Neural cell (in vitro differentiated cells): ENCODE results near the gene MAGI1. TPM values are rescaled to one million over a fixed set of nuclear protein-coding genes. Genes with fewer than 3 reads are reported as not detected.

Experiments
- H2AFZ ChIP-seq: fragments of 200-600, 300-800 bp; sonication (generic), shearing (Covaris generic); 2 replicates; pipeline ENCODE4 v1.6.0; 2014; ENCODE audit warnings: low read depth, mild to moderate bottlenecking, antibody characterized with exemption, low read length, moderate library complexity
- H3F3A ChIP-seq: fragments of 200-600 bp; shearing (Covaris generic); 2 replicates; pipeline ENCODE4 v1.6.1; 2016; ENCODE audit warnings: mild to moderate bottlenecking, moderate library complexity, mixed read lengths, antibody characterized with exemption, low read length; ENCODE audit not compliant: insufficient read depth, poor library complexity, severe bottlenecking
- H3K27ac ChIP-seq: fragments of 200-600, 300-800 bp; sonication (generic), shearing (Covaris generic); 2 replicates; pipeline ENCODE4 v1.5.1; 2014; ENCODE audit warnings: mild to moderate bottlenecking, low read length, moderate library complexity
- H3K27me3 ChIP-seq: fragments of 300-800, 200-600 bp; sonication (generic), shearing (Covaris generic); 2 replicates; pipeline ENCODE4 v1.6.0; 2014; ENCODE audit warnings: mild to moderate bottlenecking, low read depth, low read length, moderate library complexity; ENCODE audit not compliant: insufficient read depth
- H3K36me3 ChIP-seq: fragments of 300-800, 200-600 bp; sonication (generic), shearing (Covaris generic); 2 replicates; pipeline ENCODE4 v1.5.1; 2014; ENCODE audit warnings: mild to moderate bottlenecking, antibody characterized with exemption, low read length, moderate library complexity; ENCODE audit not compliant: insufficient read depth
- H3K4me2 ChIP-seq: fragments of 300-800, 200-600 bp; sonication (generic), shearing (Covaris generic); 2 replicates; pipeline ENCODE4 v1.6.0; 2014; ENCODE audit warnings: mild to moderate bottlenecking, low read length
- H3K4me3 ChIP-seq: fragments of 300-800, 200-600 bp; sonication (generic), shearing (Covaris generic); 2 replicates; pipeline ENCODE4 v1.5.1; 2014; ENCODE audit warnings: mild to moderate bottlenecking, low read length, moderate library complexity
- H3K79me2 ChIP-seq: fragments of 200-600 bp; shearing (Covaris generic); replicated peaks from 2 replicates; pipeline ENCODE4 v1.6.0; 2014; ENCODE audit warnings: mild to moderate bottlenecking, low read length, moderate library complexity; ENCODE audit not compliant: insufficient read depth
- H3K9ac ChIP-seq: fragments of 300-800, 200-600 bp; sonication (generic), shearing (Covaris generic); 2 replicates; pipeline ENCODE4 v1.6.1; 2016; ENCODE audit warnings: mild to moderate bottlenecking, low read length, mixed read lengths
- H3K9me2 ChIP-seq: fragments of 200-600 bp; shearing (Covaris generic); 2 replicates; pipeline ENCODE4 v1.6.1; 2016; ENCODE audit warnings: mild to moderate bottlenecking, low read length, mixed read lengths; ENCODE audit not compliant: insufficient read depth
- H3K9me3 ChIP-seq: fragments of 200-600, 300-800 bp; sonication (generic), shearing (Covaris generic); 2 replicates; pipeline ENCODE4 v1.6.1; 2016; ENCODE audit warnings: mild to moderate bottlenecking, mixed run types, low read length, moderate library complexity, mixed read lengths
- H4K20me1 ChIP-seq: fragments of 200-600 bp; shearing (Covaris generic); 2 replicates; pipeline ENCODE4 v1.6.1; 2016; ENCODE audit warnings: mild to moderate bottlenecking, mixed run types; ENCODE audit not compliant: insufficient read depth
- EP300 ChIP-seq: fragments of 450-650 bp; conservative IDR thresholded peaks from 2 replicates; pipeline ENCODE4 v1.6.1; 2014; ENCODE audit warnings: antibody characterized with exemption, mild to moderate bottlenecking, moderate library complexity; ENCODE audit not compliant: poor library complexity, severe bottlenecking
- EZH2 ChIP-seq: fragments of 200-600, 300-800 bp; shearing (Covaris generic), sonication (generic); IDR thresholded peaks from 2 replicates; pipeline ENCODE4 v1.6.1; 2014; ENCODE audit warnings: antibody characterized with exemption, low read length, borderline replicate concordance, mild to moderate bottlenecking; ENCODE audit not compliant: insufficient read depth, poor library complexity, severe bottlenecking
- MXI1 ChIP-seq: fragments of 450-650 bp; conservative IDR thresholded peaks from 2 replicates; pipeline ENCODE4 v1.6.1; 2014; ENCODE audit warnings: antibody characterized with exemption, mild to moderate bottlenecking; ENCODE audit not compliant: poor library complexity, severe bottlenecking
- POLR2AphosphoS5 ChIP-seq: IDR thresholded peaks from 2 replicates; pipeline ENCODE4 v1.6.1; 2012
- RAD21 ChIP-seq: fragments of 450-650 bp; conservative IDR thresholded peaks from 2 replicates; pipeline ENCODE4 v1.6.1; 2014; ENCODE audit warnings: antibody characterized with exemption, mild to moderate bottlenecking, moderate library complexity
- REST ChIP-seq: IDR thresholded peaks from 2 replicates; pipeline ENCODE4 v1.6.1; 2012; ENCODE audit warnings: borderline replicate concordance
- SMC3 ChIP-seq: fragments of 450-650 bp; conservative IDR thresholded peaks from 2 replicates; pipeline ENCODE4 v1.6.1; 2014; ENCODE audit warnings: antibody characterized with exemption, mild to moderate bottlenecking, moderate library complexity; ENCODE audit not compliant: poor library complexity
- TAF1 ChIP-seq: IDR thresholded peaks from 2 replicates; pipeline ENCODE4 v1.6.1; 2012; ENCODE audit warnings: low read depth
- polyA plus RNA-seq: library from polyadenylated mRNA; depleted of rRNA; stranded (reverse); fragments of >200 nt; gene quantifications from 2 replicates; pipeline ENCODE4 v1.2.3, GENCODE V29; 2014
- TF ChIP-seq, protein P1 (sequence below): fragments of 450-650 bp; IDR thresholded peaks from 2 replicates; pipeline ENCODE4 v1.5.1; 2014; ENCODE audit warnings: antibody characterized with exemption, mild to moderate bottlenecking, moderate library complexity; ENCODE audit not compliant: poor library complexity, severe bottlenecking

The MAGI1 gene
- polyA plus RNA-seq, 1 donor from 2014 or later: 44.7 TPM

GRCh38 chr3:65685621-65686235, 353.0 kb downstream of the MAGI1 start:
- H2AFZ ChIP-seq: no peak overlapping the region
- H3K4me2 ChIP-seq: no peak overlapping the region
- H3K36me3 ChIP-seq: no peaks in the 10 kb centered on the region

GRCh38 chr3:65678516-65678915, 360.2 kb downstream of the MAGI1 start:
- no peaks in the 10 kb centered on the region for H3K9me3 ChIP-seq
- no peak overlapping the region for H3K4me3 ChIP-seq
- no peaks in the 10 kb centered on the region for H3F3A ChIP-seq
- H3K9ac ChIP-seq: no peak overlapping the region
- no peaks in the 10 kb centered on the region for H3K9me2 ChIP-seq
- no peaks in the 10 kb centered on the region for H3K79me2 ChIP-seq
- no peak overlapping the region for H2AFZ ChIP-seq
- H4K20me1 ChIP-seq: no peaks in the 10 kb centered on the region
- no peaks in the 10 kb centered on the region for H3K27me3 ChIP-seq
- H3K4me2 ChIP-seq: no peak overlapping the region
- H3K36me3 ChIP-seq: no peaks in the 10 kb centered on the region
- H3K27ac ChIP-seq: no peak overlapping the region
- TF ChIP-seq MXI1 (no peak), RAD21 (no peak), TAF1 (no peak), SMC3 (no peak), EZH2 (no peak), EP300 (no peak), POLR2AphosphoS5 (no peak)
- TF ChIP-seq, protein P1, sequence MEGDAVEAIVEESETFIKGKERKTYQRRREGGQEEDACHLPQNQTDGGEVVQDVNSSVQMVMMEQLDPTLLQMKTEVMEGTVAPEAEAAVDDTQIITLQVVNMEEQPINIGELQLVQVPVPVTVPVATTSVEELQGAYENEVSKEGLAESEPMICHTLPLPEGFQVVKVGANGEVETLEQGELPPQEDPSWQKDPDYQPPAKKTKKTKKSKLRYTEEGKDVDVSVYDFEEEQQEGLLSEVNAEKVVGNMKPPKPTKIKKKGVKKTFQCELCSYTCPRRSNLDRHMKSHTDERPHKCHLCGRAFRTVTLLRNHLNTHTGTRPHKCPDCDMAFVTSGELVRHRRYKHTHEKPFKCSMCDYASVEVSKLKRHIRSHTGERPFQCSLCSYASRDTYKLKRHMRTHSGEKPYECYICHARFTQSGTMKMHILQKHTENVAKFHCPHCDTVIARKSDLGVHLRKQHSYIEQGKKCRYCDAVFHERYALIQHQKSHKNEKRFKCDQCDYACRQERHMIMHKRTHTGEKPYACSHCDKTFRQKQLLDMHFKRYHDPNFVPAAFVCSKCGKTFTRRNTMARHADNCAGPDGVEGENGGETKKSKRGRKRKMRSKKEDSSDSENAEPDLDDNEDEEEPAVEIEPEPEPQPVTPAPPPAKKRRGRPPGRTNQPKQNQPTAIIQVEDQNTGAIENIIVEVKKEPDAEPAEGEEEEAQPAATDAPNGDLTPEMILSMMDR: no peak

More at GRCh38 chr3:65685621-65686235, 353.0 kb downstream of the MAGI1 start:
- no peaks in the 10 kb centered on the region for H3K9me2 ChIP-seq
- H4K20me1 ChIP-seq: no peaks in the 10 kb centered on the region
- no peaks in the 10 kb centered on the region for H3K79me2 ChIP-seq
- no peaks in the 10 kb centered on the region for H3K27me3 ChIP-seq
- H3K9ac ChIP-seq: no peak overlapping the region
- no peak for TF ChIP-seq RAD21
- TF ChIP-seq, protein P1: no peak
- TF ChIP-seq EZH2: no peak
- TF ChIP-seq SMC3: no peak
- no peak for TF ChIP-seq REST
- no peak for TF ChIP-seq EP300
- no peak for TF ChIP-seq MXI1
- TF ChIP-seq POLR2AphosphoS5: no peak
- no peak overlapping the region for H3K4me3 ChIP-seq
- H3K27ac ChIP-seq: no peak overlapping the region
- no peaks in the 10 kb centered on the region for H3F3A ChIP-seq
- H3K9me3 ChIP-seq: no peaks in the 10 kb centered on the region
